Activated T-helper 2 cell treated with anti-CD3 and anti-CD28 coated beads, Interferon-gamma antibody, Interleukin-2, Interleukin-4, amounts not matched to agents 10 μg/mL and 5 μg/mL and 100 μg/mL, durations not matched to agents 14 hours and 24 hours and 36 hours (primary cell): ENCODE data around the gene KRTDAP. TPM values are rescaled to one million over a fixed set of nuclear protein-coding genes. Genes with fewer than 3 reads are reported as not detected.

Experiments
- total RNA-seq: library from RNA; stranded (reverse); gene quantifications from 2 replicates; pipeline ENCODE4 v1.2.3, GENCODE V29; 2022

The KRTDAP gene
- total RNA-seq, 1 donor from 2014 or later: not detected

Other genes starting within 250 kb of the KRTDAP start
- gene LSR, start 241.5 kb downstream of the KRTDAP start, total RNA-seq: 0.30 and 1.0 TPM in 2 replicates
- gene USF2, start 221.5 kb downstream of the KRTDAP start, total RNA-seq: 135 and 142 TPM in 2 replicates
- gene HAMP, start 207.9 kb downstream of the KRTDAP start, total RNA-seq: 0.25 and 0.37 TPM in 2 replicates
- gene MAG, start 198.3 kb downstream of the KRTDAP start, total RNA-seq: 0.32 and 0.37 TPM in 2 replicates
- 4.0 and 5.5 TPM in 2 replicates for gene CD22, start 161.3 kb downstream of the KRTDAP start, total RNA-seq
- 0.09 and 0.21 TPM in 2 replicates for gene FFAR1, start 142.6 kb downstream of the KRTDAP start, total RNA-seq
- gene FFAR3, start 132.0 kb downstream of the KRTDAP start, total RNA-seq: 0.92 and 1.2 TPM in 2 replicates
- gene GPR42, start 119.4 kb downstream of the KRTDAP start, total RNA-seq: 0.18 and 0.51 TPM in 2 replicates
- gene FFAR2, start 42.2 kb downstream of the KRTDAP start, total RNA-seq: not detected in 2 replicates
- 0.27 TPM in 1 of 2 replicates, not detected in the other for gene DMKN, start 23.2 kb upstream of the KRTDAP start, total RNA-seq
- not detected in 2 replicates for gene SBSN, start 37.8 kb upstream of the KRTDAP start, total RNA-seq
- gene GAPDHS, start 43.0 kb upstream of the KRTDAP start, total RNA-seq: not detected in 2 replicates
- gene TMEM147, start 55.2 kb upstream of the KRTDAP start, total RNA-seq: 121 and 122 TPM in 2 replicates
- not detected in 2 replicates for gene ATP4A, start 73.2 kb upstream of the KRTDAP start, total RNA-seq
- not detected in 2 replicates for gene PMIS2, start 95.7 kb upstream of the KRTDAP start, total RNA-seq
- gene HAUS5, start 122.3 kb upstream of the KRTDAP start, total RNA-seq: 42.5 and 43.1 TPM in 2 replicates
- 101 and 102 TPM in 2 replicates for gene RBM42, start 138.6 kb upstream of the KRTDAP start, total RNA-seq
- 1.0 and 1.6 TPM in 2 replicates for gene ETV2, start 151.3 kb upstream of the KRTDAP start, total RNA-seq
- gene COX6B1, start 157.9 kb upstream of the KRTDAP start, total RNA-seq: 431 and 461 TPM in 2 replicates
- gene UPK1A, start 176.1 kb upstream of the KRTDAP start, total RNA-seq: 0.59 and 1.2 TPM in 2 replicates
- 231 and 234 TPM in 2 replicates for gene ZBTB32, start 214.1 kb upstream of the KRTDAP start, total RNA-seq
- 58.4 and 63.3 TPM in 2 replicates for gene KMT2B, start 227.5 kb upstream of the KRTDAP start, total RNA-seq